SK-N-SH treated with all-trans-retinoic acid at 6 μM for 48 hours (cell line): Measurements from ENCODE around the gene SFXN2.
"Not testable (repeated sequence)": the region's sequence is repeated elsewhere in the genome, so short reads cannot be mapped to it uniquely, and the experiment has no call there.

ENCODE experiments used
- ATAC-seq: fragments of 200-7000 bp; cut with Tn5 transposase; 3 replicates; pipeline ENCODE4 v1.9.1; 2020; ENCODE audit warnings: mild to moderate bottlenecking, moderate library complexity
- ARNTL ChIP-seq: fragments of 450-650 bp; formaldehyde crosslinking; IDR thresholded peaks from 2 replicates; pipeline ENCODE4 v1.5.0; 2020; ENCODE audit warnings: low read depth, mild to moderate bottlenecking, moderate library complexity, borderline replicate concordance
- BACH2 ChIP-seq: fragments of 250-450 bp; sonication (Bioruptor Pico); IDR thresholded peaks from 2 replicates; pipeline ENCODE4 v1.9.0; 2021; ENCODE audit warnings: mild to moderate bottlenecking, borderline replicate concordance
- CSDC2 ChIP-seq: fragments of 250-450 bp; sonication (Bioruptor Pico); IDR thresholded peaks from 2 replicates; pipeline ENCODE4 v1.5.0; 2020; ENCODE audit warnings: mild to moderate bottlenecking, moderate library complexity
- CSRNP3 ChIP-seq: fragments of 250-450 bp; sonication (Bioruptor Pico); IDR thresholded peaks from 2 replicates; pipeline ENCODE4 v1.5.1; 2021; ENCODE audit warnings: mild to moderate bottlenecking, moderate library complexity
- ESRRG ChIP-seq: fragments of 250-450 bp; sonication (Bioruptor Pico); IDR thresholded peaks from 2 replicates; pipeline ENCODE4 v1.6.1; 2021; ENCODE audit warnings: mild to moderate bottlenecking
- GLIS3 ChIP-seq: fragments of 250-450 bp; sonication (Bioruptor Pico); IDR thresholded peaks from 2 replicates; pipeline ENCODE4 v1.5.0; 2020; ENCODE audit warnings: mild to moderate bottlenecking, moderate library complexity
- ISL1 ChIP-seq: fragments of 250-450 bp; sonication (Bioruptor Pico); IDR thresholded peaks from 2 replicates; pipeline ENCODE4 v2.1.2; 2022; ENCODE audit warnings: mild to moderate bottlenecking, moderate library complexity
- OSR1 ChIP-seq: fragments of 250-450 bp; sonication (Bioruptor Pico); IDR thresholded peaks from 2 replicates; pipeline ENCODE4 v1.8.0; 2022; ENCODE audit warnings: moderate library complexity, mild to moderate bottlenecking, inconsistent platforms
- PATZ1 ChIP-seq: fragments of 250-450 bp; sonication (Bioruptor Pico); IDR thresholded peaks from 2 replicates; pipeline ENCODE4 v1.8.0; 2020; ENCODE audit warnings: mild to moderate bottlenecking, moderate library complexity, borderline replicate concordance
- POU6F1 ChIP-seq: fragments of 250-450 bp; sonication (Bioruptor Pico); IDR thresholded peaks from 2 replicates; pipeline ENCODE4 v1.8.0; 2021; ENCODE audit warnings: low read depth, mild to moderate bottlenecking, moderate library complexity, borderline replicate concordance
- PPARA ChIP-seq: fragments of 250-450 bp; sonication (Bioruptor Pico); IDR thresholded peaks from 2 replicates; pipeline ENCODE4 v1.5.0; 2020; ENCODE audit warnings: mild to moderate bottlenecking, borderline replicate concordance
- SNAI2 ChIP-seq: fragments of 250-450 bp; sonication (Bioruptor Pico); IDR thresholded peaks from 2 replicates; pipeline ENCODE4 v1.5.0; 2020; ENCODE audit warnings: mild to moderate bottlenecking, moderate library complexity
- TCF4 ChIP-seq: fragments of 250-450 bp; sonication (Bioruptor Pico); IDR thresholded peaks from 2 replicates; pipeline ENCODE4 v1.8.0; 2021; ENCODE audit warnings: mild to moderate bottlenecking, moderate library complexity, borderline replicate concordance
- TOX ChIP-seq: fragments of 250-450 bp; sonication (Bioruptor Pico); IDR thresholded peaks from 2 replicates; pipeline ENCODE4 v1.8.0; 2021; ENCODE audit warnings: mild to moderate bottlenecking, moderate library complexity, borderline replicate concordance
- TSHZ2 ChIP-seq: fragments of 250-450 bp; sonication (Bioruptor Pico); IDR thresholded peaks from 2 replicates; pipeline ENCODE4 v1.5.0; 2020; ENCODE audit warnings: mild to moderate bottlenecking, moderate library complexity
- ZC3H10 ChIP-seq: fragments of 250-450 bp; sonication (Bioruptor Pico); IDR thresholded peaks from 2 replicates; pipeline ENCODE4 v1.5.1; 2021; ENCODE audit warnings: mild to moderate bottlenecking, moderate library complexity
- ZFP30 ChIP-seq: fragments of 450-650 bp; formaldehyde crosslinking; IDR thresholded peaks from 2 replicates; pipeline ENCODE4 v1.5.0; 2022; ENCODE audit warnings: mild to moderate bottlenecking, moderate library complexity
- ZNF565 ChIP-seq: fragments of 450-650 bp; formaldehyde crosslinking; conservative IDR thresholded peaks from 2 replicates; pipeline ENCODE4 v1.5.0; 2020; ENCODE audit warnings: low read depth, mild to moderate bottlenecking, moderate library complexity
- ZNF70 ChIP-seq: fragments of 450-650 bp; formaldehyde crosslinking; IDR thresholded peaks from 2 replicates; pipeline ENCODE4 v1.5.0; 2020; ENCODE audit warnings: mild to moderate bottlenecking, moderate library complexity
- ZNF8 ChIP-seq: fragments of 450-650 bp; formaldehyde crosslinking; IDR thresholded peaks from 2 replicates; pipeline ENCODE4 v1.5.0; 2020; ENCODE audit warnings: mild to moderate bottlenecking, moderate library complexity

SFXN2 gene

GRCh38 chr10:102758240-102758932, 44.0 kb downstream of the SFXN2 start (continued):
- TF ChIP-seq POU6F1 (CRISPR knock-in tag) = no peak

- ATAC-seq = not testable (repeated sequence)
These were observed 44.5 kb downstream of the SFXN2 start for GRCh38 chr10:102758933-102759262.

GRCh38 chr10:102759497-102760210, 45.2 kb downstream of the SFXN2 start:
- TF ChIP-seq ISL1 (no peak), TOX (CRISPR knock-in tag) (no peak), PATZ1 (no peak), OSR1 (CRISPR knock-in tag) (no peak), TCF4 (CRISPR knock-in tag) (no peak), PPARA (CRISPR knock-in tag) (no peak), POU6F1 (CRISPR knock-in tag) (no peak), ZNF565 (CRISPR knock-in tag) (no peak), SNAI2 (no peak), ZNF8 (no peak), GLIS3 (CRISPR knock-in tag) (no peak), CSDC2 (CRISPR knock-in tag) (no peak), ESRRG (CRISPR knock-in tag) (no peak), ZFP30 (CRISPR knock-in tag) (no peak), ZNF70 (no peak), ZC3H10 (CRISPR knock-in tag) (no peak), CSRNP3 (no peak), TSHZ2 (CRISPR knock-in tag) (no peak), ARNTL (no peak), BACH2 (CRISPR knock-in tag) (no peak)
- ATAC-seq = no peak
